Ovary (tissue), 9 donors: ENCODE results near the gene MTURN. TPM values are rescaled to one million over a fixed set of nuclear protein-coding genes. Genes with fewer than 3 reads are reported as not detected.

Source experiments
- polyA plus RNA-seq, 2 donors: library from polyadenylated mRNA; stranded (reverse); fragments of 200-250 nt in 1 of 2; fragments of 350-450 nt in 1 of 2; fragmentation: Illumina TruSeq in 1 of 2; extraction: RNeasy Lipid Tissue Mini Kit (QIAGEN cat#74804) in 1 of 2; gene quantifications; one replicate each; pipeline ENCODE4 v1.2.3, GENCODE V29; 2013 to 2014
- small RNA-seq: library from RNA; depleted of rRNA; stranded (forward); fragments of <200 nt; gene quantifications from one replicate; pipeline ENCODE3, GENCODE V24; 2016
- total RNA-seq, 7 donors: library from RNA; depleted of rRNA in 2 of 7; stranded (reverse); fragments of >200 nt in 2 of 7; fragmentation: NEBNext Ultra II Directional in 3 of 7; extraction: Animal tissue kit (Norgen Biotek cat#: 25700) in 3 of 7; gene quantifications; one replicate each; pipeline versions ENCODE4 v1.1.0 to v1.2.4, GENCODE V29; 2016 to 2023
- donor health status: DM: no; HTN: no; CAD: no; lungs with moderate emphysema.
- donor health status: DM: no; HTN: no; CAD: no.
- donor health status: Bipolar disorder and iron deficiency.
- donor health status: DM: yes; HTN: yes; CAD: no.
- donor health status: DM: no; HTN: no; CAD: no.
- donor health status: DM: yes; HTN: yes; CAD: no.

Gene MTURN
- total and polyA plus RNA-seq, 9 donors: 14.7 to 65.1 (median 40.4) TPM

Small RNA genes lying within 50 kb of the gene (small RNA-seq; reads per million reads assigned to genes)
- gene RPS27P16: not detected

Other genes starting within 250 kb of the MTURN start
- 10 to 100 TPM; 34.0 to 84.0 (median 63.3) TPM for gene SCRN1, start 145.2 kb upstream of the MTURN start, total RNA-seq
- gene SCRN1, start 145.2 kb upstream of the MTURN start, polyA plus RNA-seq: 10 to 100 TPM; 23.4 to 67.7 TPM
- gene FKBP14, start 108.3 kb upstream of the MTURN start, total RNA-seq: 10 to 100 TPM in 5 of 7 donors, 1 to 10 TPM in 2; 5.9 to 19.6 (median 16.3) TPM
- 10 to 100 TPM in 1 of 2 donors, 1 to 10 TPM in 1; 3.4 to 13.5 TPM for gene FKBP14, start 108.3 kb upstream of the MTURN start, polyA plus RNA-seq
- 10 to 100 TPM in 5 of 7 donors, 1 to 10 TPM in 2; 3.3 to 12.8 (median 10.3) TPM for gene PLEKHA8, start 106.6 kb upstream of the MTURN start, total RNA-seq
- gene PLEKHA8, start 106.6 kb upstream of the MTURN start, polyA plus RNA-seq: 1 to 10 TPM; 3.1 to 5.4 TPM
- 10 to 100 TPM in 6 of 7 donors, 1 to 10 TPM in 1; 9.8 to 24.8 (median 12.1) TPM for gene ZNRF2, start 149.6 kb downstream of the MTURN start, total RNA-seq
- 1 to 10 TPM; 3.0 to 8.6 TPM for gene ZNRF2, start 149.6 kb downstream of the MTURN start, polyA plus RNA-seq